ENCODE measurements around the gene RNF5. TPM values are rescaled to one million over a fixed set of nuclear protein-coding genes. Genes with fewer than 3 reads are reported as not detected.
A peak's percentile ranks its signal among the peaks of the same experiment; 100 is the strongest.

RNF5 gene
- total and polyA plus RNA-seq, 9 of the 15 experiments (the other 6 are each of a cell fraction or from before 2014, with no cell fraction given), result 62.2 to 245 (median 129) TPM

GRCh38 chr6:32174416-32174815, 3.8 kb upstream of the RNF5 start (continued):
- TF ChIP-seq ZBTB11 (CRISPR knock-in tag; IDR thresholded peaks at IDR 0.05), result no peak
- no peak for TF ChIP-seq ZNF77 (CRISPR knock-in tag; IDR thresholded peaks at IDR 0.05)
- no peak for TF ChIP-seq RBM14 (IDR thresholded peaks at IDR 0.05; ENCODE audit: borderline replicate concordance, insufficient read depth, low read depth, low read length)

DNA sequence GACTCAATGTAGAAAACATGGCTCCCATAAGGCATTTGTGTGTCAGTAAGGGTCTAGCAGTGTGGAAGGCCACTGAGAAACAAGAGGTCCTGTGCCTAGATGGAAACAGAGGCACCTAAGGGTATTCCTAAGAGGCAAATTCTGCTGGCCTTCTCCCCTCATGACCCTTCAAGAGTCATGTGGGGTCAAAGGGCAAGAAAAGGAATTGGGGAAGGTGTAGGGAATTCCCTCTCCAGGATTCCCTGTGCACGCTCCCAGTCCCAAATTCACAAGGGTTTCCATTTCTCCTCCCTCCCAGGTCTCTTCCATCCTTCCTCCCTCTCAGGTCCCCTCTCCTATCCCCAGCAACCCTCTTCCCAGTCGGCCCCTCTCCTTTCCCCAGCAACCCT, 2.9 kb upstream of the RNF5 start:
- Histone ChIP-seq H3K36me3 (ENCODE audit: control insufficient read depth, insufficient read depth, low read length) (peaks cover 35% of the 10 kb centered on the region; the same call in 2 of the 3 replicates), H3K9me1 (ENCODE audit: control insufficient read depth, insufficient read depth, low read length) (no peaks in the 10 kb centered on the region), H3K9ac (ENCODE audit: insufficient read depth in 1 of 2, low read depth in 2 of 2, low read length in 2 of 2) (peak overlapping the region; percentile 81 to 95), H3K4me2 (ENCODE audit: insufficient read depth, low read length) (peak overlapping the region; percentile 88), H3K9me3 (replicated peaks; ENCODE audit: control insufficient read depth, insufficient read depth, low read depth, low read length) (no peaks in the 10 kb centered on the region), H3K27me3 (ENCODE audit: control insufficient read depth in 2 of 2, insufficient read depth in 2 of 2, low read length in 2 of 2) (no peaks in the 10 kb centered on the region), H3K27ac (ENCODE audit: extremely low read depth, low read depth, low read length) (peak overlapping the region; percentile 68), H4K20me1 (replicated peaks; ENCODE audit: control insufficient read depth, insufficient read depth, low read length) (no peaks in the 10 kb centered on the region), H2AFZ (ENCODE audit: low read depth, low read length) (peak overlapping the region; percentile 45; the same call in 1 of the 2 replicates), H3K4me1 (replicated peaks in 1 of 2; ENCODE audit: control insufficient read depth in 2 of 2, insufficient read depth in 2 of 2, low read length in 2 of 2) (peaks cover 21 to 45% of the 10 kb centered on the region in 2 experiments), H3K4me3 (peak overlapping the region; percentile 88), H3K79me2 (ENCODE audit: control insufficient read depth, insufficient read depth, low read length) (peaks cover 63% of the 10 kb centered on the region)
- in situ Hi-C loops (cut with MboI), result no loop called here
- ChIA-PET POLR2A (no interaction called here), CTCF (ENCODE audit: low intra/inter-chr PET ratio) (interaction anchor here (0.9 kb wide), 1 partner anchor 20 kb away, joined by 3 read pairs; no protein-coding TSS in a partner anchor)
- DNase-seq (ENCODE audit: extremely low read depth in 1 of 4, low spot score in 3 of 4) (peak in 1 of 4 experiments; percentile 24), FAIRE-seq (no peak), ATAC-seq (no peak)
- intact Hi-C loops (cut with micrococcal nuclease), result loop anchor here (10.0 kb wide), 2 partner anchors 351 to 511 kb away; partner anchors contain the start of genes C6orf47, CSNK2B, GPANK1 and HSPA1B
- 0% methylated on average over 2 of the region's 2 CpGs for WGBS (ENCODE audit: insufficient coverage, low coverage, missing lambda C conversion rate)
- BruUV-seq (replicated peaks), result TSS peak; percentile 71
- TF ChIP-seq ZNF785 (CRISPR knock-in tag; IDR thresholded peaks at IDR 0.05) (no peak), MIER1 (IDR thresholded peaks at IDR 0.05; ENCODE audit: low read depth) (0 out of 2 replicates have a peak, but pooled peaks have one; percentile 36), HLTF (IDR thresholded peaks at IDR 0.05) (peak; percentile 20; the same call in 1 of the 2 replicates), NR2C1 (IDR thresholded peaks at IDR 0.05) (peak; percentile 91), NR2C1 (tag; IDR thresholded peaks at IDR 0.05) (peak; percentile 91), SRSF9 (IDR thresholded peaks at IDR 0.05; ENCODE audit: borderline replicate concordance, low read depth, low read length) (no peak), PCBP2 (IDR thresholded peaks at IDR 0.05; ENCODE audit: low read depth, low read length, poor library complexity, severe bottlenecking) (peak; percentile 13), ZNF444 (CRISPR knock-in tag; IDR thresholded peaks at IDR 0.05) (no peak), HNRNPK (IDR thresholded peaks at IDR 0.05; ENCODE audit: low read depth, low read length, poor library complexity, severe bottlenecking) (no peak)
- TF ChIP-seq, protein P1, sequence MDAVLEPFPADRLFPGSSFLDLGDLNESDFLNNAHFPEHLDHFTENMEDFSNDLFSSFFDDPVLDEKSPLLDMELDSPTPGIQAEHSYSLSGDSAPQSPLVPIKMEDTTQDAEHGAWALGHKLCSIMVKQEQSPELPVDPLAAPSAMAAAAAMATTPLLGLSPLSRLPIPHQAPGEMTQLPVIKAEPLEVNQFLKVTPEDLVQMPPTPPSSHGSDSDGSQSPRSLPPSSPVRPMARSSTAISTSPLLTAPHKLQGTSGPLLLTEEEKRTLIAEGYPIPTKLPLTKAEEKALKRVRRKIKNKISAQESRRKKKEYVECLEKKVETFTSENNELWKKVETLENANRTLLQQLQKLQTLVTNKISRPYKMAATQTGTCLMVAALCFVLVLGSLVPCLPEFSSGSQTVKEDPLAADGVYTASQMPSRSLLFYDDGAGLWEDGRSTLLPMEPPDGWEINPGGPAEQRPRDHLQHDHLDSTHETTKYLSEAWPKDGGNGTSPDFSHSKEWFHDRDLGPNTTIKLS (IDR thresholded peaks at IDR 0.05; ENCODE audit: borderline replicate concordance, low read depth), result no peak
- TF ChIP-seq, protein P2, sequence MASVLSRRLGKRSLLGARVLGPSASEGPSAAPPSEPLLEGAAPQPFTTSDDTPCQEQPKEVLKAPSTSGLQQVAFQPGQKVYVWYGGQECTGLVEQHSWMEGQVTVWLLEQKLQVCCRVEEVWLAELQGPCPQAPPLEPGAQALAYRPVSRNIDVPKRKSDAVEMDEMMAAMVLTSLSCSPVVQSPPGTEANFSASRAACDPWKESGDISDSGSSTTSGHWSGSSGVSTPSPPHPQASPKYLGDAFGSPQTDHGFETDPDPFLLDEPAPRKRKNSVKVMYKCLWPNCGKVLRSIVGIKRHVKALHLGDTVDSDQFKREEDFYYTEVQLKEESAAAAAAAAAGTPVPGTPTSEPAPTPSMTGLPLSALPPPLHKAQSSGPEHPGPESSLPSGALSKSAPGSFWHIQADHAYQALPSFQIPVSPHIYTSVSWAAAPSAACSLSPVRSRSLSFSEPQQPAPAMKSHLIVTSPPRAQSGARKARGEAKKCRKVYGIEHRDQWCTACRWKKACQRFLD (CRISPR knock-in tag; IDR thresholded peaks at IDR 0.05), result 0 out of 2 replicates have a peak, but pooled peaks have one; percentile 13

All from K562 (cell line).